Measurements from ENCODE around the gene ITPK1. TPM values are rescaled to one million over a fixed set of nuclear protein-coding genes. Genes with fewer than 3 reads are reported as not detected.
"Not testable (repeated sequence)": the region's sequence is repeated elsewhere in the genome, so short reads cannot be mapped to it uniquely, and the experiment has no call there.

ITPK1 gene
- total RNA-seq, 2 donors from 2014 or later: 29.4 to 36.1 TPM

GRCh38 chr14:93062890-93063289 is 52.8 kb downstream of the ITPK1 start:
- H3K9me3 ChIP-seq (ENCODE audit: control insufficient read depth, low read length, poor library complexity, severe bottlenecking): no peaks in the 10 kb centered on the region
- no peak for DNase-seq
- Mint-ChIP-seq H3K4me3 (no peak overlapping the region), H3K27me3 (no peaks in the 10 kb centered on the region), H3K4me1 (peaks cover 30% of the 10 kb centered on the region), H3K27ac (no peak overlapping the region), H3K36me3 (ENCODE audit: low read depth) (no peaks in the 10 kb centered on the region)
- ATAC-seq: no peak

GRCh38 chr14:93062013-93062412 is 53.7 kb downstream of the ITPK1 start:
- H3K27ac Mint-ChIP-seq; H3K36me3 Mint-ChIP-seq (ENCODE audit: low read depth): not testable (repeated sequence)

GRCh38 chr14:93061380-93062012 is 54.2 kb downstream of the ITPK1 start:
- Mint-ChIP-seq H3K27me3 (no peaks in the 10 kb centered on the region), H3K36me3 (ENCODE audit: low read depth) (no peaks in the 10 kb centered on the region), H3K4me3 (no peak overlapping the region), H3K27ac (peak overlapping the region; percentile 27), H3K4me1 (peaks cover 27% of the 10 kb centered on the region)
- no peaks in the 10 kb centered on the region for H3K9me3 ChIP-seq (ENCODE audit: control insufficient read depth, low read length, poor library complexity, severe bottlenecking)
- DNase-seq (no peak), ATAC-seq (no peak)

More at GRCh38 chr14:93062013-93062412, 53.7 kb downstream of the ITPK1 start:
- not testable (repeated sequence) for H3K4me3 Mint-ChIP-seq; DNase-seq; H3K9me3 ChIP-seq (ENCODE audit: control insufficient read depth, low read length, poor library complexity, severe bottlenecking); ATAC-seq; H3K27me3 Mint-ChIP-seq
- H3K4me1 Mint-ChIP-seq: peaks cover 30% of the 10 kb centered on the region

GRCh38 chr14:93060841-93061240 is 54.9 kb downstream of the ITPK1 start:
- DNase-seq: no peak
- Mint-ChIP-seq H3K27me3 (no peaks in the 10 kb centered on the region), H3K36me3 (ENCODE audit: low read depth) (no peaks in the 10 kb centered on the region), H3K4me3 (no peak overlapping the region), H3K4me1 (peaks cover 28% of the 10 kb centered on the region), H3K27ac (peak overlapping the region; percentile 11)
- no peaks in the 10 kb centered on the region for H3K9me3 ChIP-seq (ENCODE audit: control insufficient read depth, low read length, poor library complexity, severe bottlenecking)
- ATAC-seq: no peak

GRCh38 chr14:93059917-93060545 is 55.7 kb downstream of the ITPK1 start:
- no peaks in the 10 kb centered on the region for H3K9me3 ChIP-seq (ENCODE audit: control insufficient read depth, low read length, poor library complexity, severe bottlenecking)
- peaks cover 27% of the 10 kb centered on the region for H3K4me1 Mint-ChIP-seq
- ATAC-seq (no peak), DNase-seq (no peak)
- H3K27me3 Mint-ChIP-seq: no peaks in the 10 kb centered on the region
- no peaks in the 10 kb centered on the region for H3K36me3 Mint-ChIP-seq (ENCODE audit: low read depth)
- peak overlapping the region; percentile 11 for H3K27ac Mint-ChIP-seq
- no peak overlapping the region for H3K4me3 Mint-ChIP-seq

GRCh38 chr14:93059260-93059659 is 56.5 kb downstream of the ITPK1 start:
- Mint-ChIP-seq H3K27me3 (no peaks in the 10 kb centered on the region), H3K27ac (no peak overlapping the region), H3K4me3 (no peak overlapping the region), H3K36me3 (ENCODE audit: low read depth) (no peaks in the 10 kb centered on the region), H3K4me1 (peaks cover 21% of the 10 kb centered on the region)
- no peaks in the 10 kb centered on the region for H3K9me3 ChIP-seq (ENCODE audit: control insufficient read depth, low read length, poor library complexity, severe bottlenecking)
- DNase-seq (no peak), ATAC-seq (no peak)

GRCh38 chr14:93057586-93058280 is 58.0 kb downstream of the ITPK1 start:
- Mint-ChIP-seq H3K4me3 (no peak overlapping the region), H3K4me1 (peaks cover 21% of the 10 kb centered on the region), H3K27me3 (no peaks in the 10 kb centered on the region), H3K27ac (peak overlapping the region; percentile 32), H3K36me3 (ENCODE audit: low read depth) (no peaks in the 10 kb centered on the region)
- no peaks in the 10 kb centered on the region for H3K9me3 ChIP-seq (ENCODE audit: control insufficient read depth, low read length, poor library complexity, severe bottlenecking)
- DNase-seq: no peak
- ATAC-seq: no peak

GRCh38 chr14:93056840-93057585 is 58.7 kb downstream of the ITPK1 start:
- no peaks in the 10 kb centered on the region for H3K36me3 Mint-ChIP-seq (ENCODE audit: low read depth)
- peak overlapping the region; percentile 32 for H3K27ac Mint-ChIP-seq
- DNase-seq: no peak
- H3K27me3 Mint-ChIP-seq: no peaks in the 10 kb centered on the region
- no peak overlapping the region for H3K4me3 Mint-ChIP-seq
- H3K4me1 Mint-ChIP-seq: peaks cover 21% of the 10 kb centered on the region
- H3K9me3 ChIP-seq (ENCODE audit: control insufficient read depth, low read length, poor library complexity, severe bottlenecking): no peaks in the 10 kb centered on the region
- no peak for ATAC-seq

- Mint-ChIP-seq H3K27me3 (no peaks in the 10 kb centered on the region), H3K36me3 (ENCODE audit: low read depth) (no peaks in the 10 kb centered on the region), H3K4me3 (no peak overlapping the region), H3K4me1 (peaks cover 18% of the 10 kb centered on the region), H3K27ac (peak overlapping the region; percentile 32)
- DNase-seq (no peak), ATAC-seq (no peak)
- H3K9me3 ChIP-seq (ENCODE audit: control insufficient read depth, low read length, poor library complexity, severe bottlenecking): no peaks in the 10 kb centered on the region
Measured at GRCh38 chr14:93056166-93056839, 59.4 kb downstream of the ITPK1 start.

- Mint-ChIP-seq H3K4me1 (peaks cover 18% of the 10 kb centered on the region), H3K27me3 (no peaks in the 10 kb centered on the region), H3K4me3 (no peak overlapping the region), H3K27ac (no peak overlapping the region), H3K36me3 (ENCODE audit: low read depth) (no peaks in the 10 kb centered on the region)
- ATAC-seq (no peak), DNase-seq (no peak)
- H3K9me3 ChIP-seq (ENCODE audit: control insufficient read depth, low read length, poor library complexity, severe bottlenecking): no peaks in the 10 kb centered on the region
Measured at GRCh38 chr14:93055651-93056115, 60.0 kb downstream of the ITPK1 start.

GRCh38 chr14:93054876-93055275 is 60.8 kb downstream of the ITPK1 start:
- ATAC-seq (no peak), DNase-seq (no peak)
- Mint-ChIP-seq H3K27me3 (no peaks in the 10 kb centered on the region), H3K27ac (no peak overlapping the region), H3K36me3 (ENCODE audit: low read depth) (no peaks in the 10 kb centered on the region), H3K4me3 (no peak overlapping the region), H3K4me1 (peaks cover 11% of the 10 kb centered on the region)
- no peaks in the 10 kb centered on the region for H3K9me3 ChIP-seq (ENCODE audit: control insufficient read depth, low read length, poor library complexity, severe bottlenecking)

- no peaks in the 10 kb centered on the region for H3K9me3 ChIP-seq (ENCODE audit: control insufficient read depth, low read length, poor library complexity, severe bottlenecking)
- no peak overlapping the region for H3K27ac Mint-ChIP-seq
- ATAC-seq: no peak
- peaks cover 11% of the 10 kb centered on the region for H3K4me1 Mint-ChIP-seq
- H3K36me3 Mint-ChIP-seq (ENCODE audit: low read depth): peaks cover 4% of the 10 kb centered on the region
- no peak for DNase-seq
- no peaks in the 10 kb centered on the region for H3K27me3 Mint-ChIP-seq
- no peak overlapping the region for H3K4me3 Mint-ChIP-seq
Measured at GRCh38 chr14:93054006-93054405, 61.7 kb downstream of the ITPK1 start.
